SK-N-SH (cell line): ENCODE data around the gene PTH2. TPM values are rescaled to one million over a fixed set of nuclear protein-coding genes. Genes with fewer than 3 reads are reported as not detected.

Source experiments
- CTCF ChIA-PET: fragments of 300-600, 350-600 bp; formaldehyde crosslinking; extraction: SDS; loops from one replicate; lab custom pipeline; 2021; lab: Yijun Ruan, JAX
- POLR2A ChIA-PET: fragments of 350-600 bp; sonication (Branson Sonifier 250); formaldehyde crosslinking; extraction: SDS; loops from one replicate; lab custom pipeline; 2020; ENCODE audit warnings: antibody characterized with exemption, inconsistent platforms; lab: Yijun Ruan, JAX
- DNase-seq: peaks from one replicate; pipeline ENCODE4 v3.0.0; 2012
- H2AFZ ChIP-seq: fragments of 200-600 bp; sonication (generic); 2 replicates; pipeline ENCODE4 v1.8.1; 2016; ENCODE audit warnings: antibody characterized with exemption, mild to moderate bottlenecking, low read depth
- H3F3A ChIP-seq: fragments of 200-600 bp; sonication (generic); replicated peaks from 2 replicates; pipeline ENCODE3; 2016; ENCODE audit warnings: antibody characterized with exemption, mild to moderate bottlenecking; ENCODE audit not compliant: insufficient read depth
- H3K27ac ChIP-seq, 2 experiments: fragments of 200-500 bp in 1 of 2; fragments of 200-600 bp in 1 of 2; sonication (Bioruptor generic) in 1 of 2; sonication (generic), shearing (Covaris generic) in 1 of 2; 2 replicates each; pipeline versions ENCODE4 v1.5.1 to v1.6.1; 2014 to 2016; ENCODE audit warnings: low read depth in 2 of 2, inconsistent platforms in 1 of 2, low read length in 1 of 2, mild to moderate bottlenecking in 1 of 2, mixed read lengths in 1 of 2
- H3K27me3 ChIP-seq: fragments of 200-600 bp; sonication (generic), shearing (Covaris generic); 2 replicates; pipeline ENCODE4 v1.6.1; 2016; ENCODE audit warnings: mixed run types; ENCODE audit not compliant: insufficient read depth
- H3K36me3 ChIP-seq, 2 experiments: fragments of 200-500 bp in 1 of 2; fragments of 200-600 bp in 1 of 2; sonication (Bioruptor generic) in 1 of 2; sonication (generic) in 1 of 2; replicated peaks in 1 of 2; 2 replicates each; pipeline versions ENCODE3 to v1.5.1; 2014 to 2016; ENCODE audit warnings: low read length in 1 of 2, mild to moderate bottlenecking in 1 of 2; ENCODE audit not compliant: insufficient read depth in 2 of 2, control insufficient read depth in 1 of 2
- H3K4me1 ChIP-seq, 2 experiments: fragments of 200-500 bp in 1 of 2; fragments of 200-600 bp in 1 of 2; sonication (Bioruptor generic) in 1 of 2; sonication (generic), shearing (Covaris generic) in 1 of 2; 2 replicates each; pipeline versions ENCODE4 v1.5.1 to v1.6.1; 2014 to 2016; ENCODE audit warnings: low read depth in 1 of 2, low read length in 1 of 2, mixed run types in 1 of 2; ENCODE audit not compliant: insufficient read depth in 2 of 2, control insufficient read depth in 1 of 2
- H3K4me2 ChIP-seq: fragments of 200-600 bp; sonication (generic), shearing (Covaris generic); 2 replicates; pipeline ENCODE4 v1.6.1; 2017; ENCODE audit warnings: mixed run types
- H3K4me3 ChIP-seq, 2 experiments: fragments of 200-500 bp in 1 of 2; fragments of 200-600 bp in 1 of 2; sonication (Bioruptor generic) in 1 of 2; sonication (generic), shearing (Covaris generic) in 1 of 2; 2 replicates each; pipeline versions ENCODE4 v1.5.1 to v1.8.1; 2014 to 2016; ENCODE audit warnings: low read depth in 2 of 2, inconsistent platforms in 1 of 2, low read length in 1 of 2, mild to moderate bottlenecking in 1 of 2, mixed read lengths in 1 of 2, moderate library complexity in 1 of 2
- H3K79me2 ChIP-seq: fragments of 200-600 bp; sonication (generic); 2 replicates; pipeline ENCODE4 v1.8.1; 2017; ENCODE audit warnings: mild to moderate bottlenecking; ENCODE audit not compliant: insufficient read depth
- H3K9ac ChIP-seq: fragments of 200-600 bp; sonication (generic); 2 replicates; pipeline ENCODE4 v1.6.1; 2017; ENCODE audit warnings: mixed run types
- H3K9me2 ChIP-seq: fragments of 200-600 bp; sonication (generic); 2 replicates; pipeline ENCODE4 v1.6.1; 2017; ENCODE audit warnings: mixed run types
- H3K9me3 ChIP-seq: fragments of 200-600 bp; sonication (generic); 2 replicates; pipeline ENCODE4 v1.6.1; 2017; ENCODE audit warnings: mixed run types, mild to moderate bottlenecking, moderate library complexity
- H4K20me1 ChIP-seq: fragments of 200-600 bp; sonication (generic); 2 replicates; pipeline ENCODE4 v1.6.1; 2017; ENCODE audit warnings: mild to moderate bottlenecking, mixed run types; ENCODE audit not compliant: insufficient read depth
- ELF1 ChIP-seq: IDR thresholded peaks from 2 replicates; pipeline ENCODE4 v1.4.0; 2012
- EP300 ChIP-seq, 2 experiments: IDR thresholded peaks; 2 replicates each; pipeline versions ENCODE4 v1.4.0 to v1.6.1; 2012; ENCODE audit warnings: borderline replicate concordance in 1 of 2, low read depth in 1 of 2, low read length in 1 of 2
- EZH2phosphoT487 ChIP-seq: fragments of 200-600 bp; sonication (generic); IDR thresholded peaks from 2 replicates; pipeline ENCODE4 v1.6.1; 2017; ENCODE audit warnings: low read depth, mixed run types, mild to moderate bottlenecking, antibody characterized with exemption, moderate library complexity, borderline replicate concordance
- JUND ChIP-seq: IDR thresholded peaks from 2 replicates; pipeline ENCODE4 v1.4.0; 2012
- MEF2A ChIP-seq: IDR thresholded peaks from 2 replicates; pipeline ENCODE4 v1.4.0; 2012; ENCODE audit warnings: low read depth, borderline replicate concordance
- RAD21 ChIP-seq: IDR thresholded peaks from 2 replicates; pipeline ENCODE4 v1.6.1; 2012; ENCODE audit warnings: mild to moderate bottlenecking, low read length
- RFX5 ChIP-seq: IDR thresholded peaks from 2 replicates; pipeline ENCODE4 v1.6.1; 2012; ENCODE audit warnings: mild to moderate bottlenecking, improper control_type of control experiment, low read length
- YY1 ChIP-seq: IDR thresholded peaks from 2 replicates; pipeline ENCODE4 v1.4.0; 2012; ENCODE audit warnings: low read depth, mild to moderate bottlenecking
- WGBS: methylation state at CpG from one replicate; pipeline ENCODE4 v1.1.6; 2017; ENCODE audit warnings: low lambda C conversion rate; 5-methylcytosine and 5-hydroxymethylcytosine counted together
- polyA plus RNA-seq, 3 experiments: library from polyadenylated mRNA; depleted of rRNA; stranded (reverse); fragments of >200 nt; gene quantifications; 2 replicates each; pipeline ENCODE4 v1.2.3, GENCODE V29; 2012
- TF ChIP-seq, protein P1 (sequence below): IDR thresholded peaks from 2 replicates; pipeline ENCODE4 v1.4.0; 2012; ENCODE audit warnings: low read depth
- TF ChIP-seq, protein P2 (sequence below): fragments of 150-350 bp; IDR thresholded peaks from 2 replicates; pipeline ENCODE4 v1.6.1; 2016; ENCODE audit warnings: mild to moderate bottlenecking, low read depth, low read length

Gene PTH2
- polyA plus RNA-seq, 1 of the 3 experiments (the other 2 are of a cell fraction), result not detected

DNA sequence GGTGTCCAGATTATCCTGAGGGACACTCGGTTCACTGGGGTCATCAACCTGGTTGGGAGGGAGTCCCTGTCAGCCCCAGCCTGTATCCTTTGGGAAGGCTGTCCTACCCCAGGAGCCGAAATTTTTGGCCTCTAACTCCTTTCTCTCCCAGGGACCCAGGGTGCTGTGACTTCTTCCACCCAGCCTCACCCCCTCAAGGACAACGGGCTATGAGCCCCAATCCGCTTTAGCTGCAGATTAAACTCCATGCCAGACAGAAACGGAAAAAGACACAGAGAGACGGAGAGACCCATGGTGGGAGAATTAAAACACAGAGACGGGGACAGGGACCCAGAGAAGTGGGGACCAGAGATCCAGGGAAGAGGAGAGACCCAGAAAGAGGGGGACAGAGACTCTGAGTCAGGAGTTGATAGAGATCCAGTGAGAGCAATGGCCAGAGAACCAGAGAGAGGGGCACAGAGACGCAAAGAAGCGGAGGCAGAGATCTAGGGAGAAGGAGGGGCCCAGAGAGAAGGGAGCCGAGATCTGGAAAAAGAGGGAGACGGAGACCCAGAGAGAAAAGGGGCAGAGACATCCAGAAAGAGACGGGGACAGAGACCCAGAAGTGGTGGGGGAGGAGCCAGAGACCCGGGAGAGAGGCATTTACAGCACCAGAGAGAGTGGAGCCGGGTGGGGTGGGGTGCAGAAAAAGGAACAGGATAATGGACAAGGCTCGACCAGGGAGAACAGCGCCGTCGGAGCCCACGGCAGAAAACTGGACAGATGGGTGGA lies 17.4 kb upstream of the PTH2 start:
- CTCF ChIA-PET, result interaction anchor here (0.8 to 11.2 kb wide), 3 partner anchors 11 to 49 kb away, joined by 3 to 149 read pairs (median 4); partner anchors contain the start of genes KASH5 and PIH1D1
- POLR2A ChIA-PET, result no interaction called here
- H2AFZ ChIP-seq, result no peak overlapping the region

DNA sequence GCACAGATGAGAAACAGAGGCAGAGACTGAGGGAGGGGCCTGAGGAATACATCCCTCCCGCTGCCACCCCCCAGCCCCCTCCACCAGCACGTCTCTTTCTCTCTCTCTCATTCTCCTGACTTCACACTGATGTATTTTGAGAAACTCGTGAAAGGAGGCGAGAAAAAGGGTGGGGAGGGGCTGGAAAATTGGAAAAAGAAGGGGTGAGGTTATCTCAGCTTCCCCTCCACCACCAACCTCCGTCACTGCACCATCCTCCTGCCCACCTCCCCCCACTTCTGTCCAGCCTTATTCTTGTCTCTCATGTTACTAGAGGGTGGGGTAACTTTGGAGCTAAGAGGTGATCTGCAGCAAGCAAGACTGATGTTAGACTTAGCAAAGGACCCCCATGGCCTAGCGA lies 16.6 kb upstream of the PTH2 start:
- Histone ChIP-seq H3K4me2 (no peak overlapping the region), H3K4me1 (peaks cover 0 to 30% of the 10 kb centered on the region in 2 experiments; a peak in 1 of 4 replicates), H3K36me3 (no peaks in the 10 kb centered on the region), H3K9me2 (no peaks in the 10 kb centered on the region), H3F3A (peaks cover 14% of the 10 kb centered on the region), H3K9ac (no peak overlapping the region), H3K4me3 (no peak overlapping the region), H3K27me3 (peaks cover 65% of the 10 kb centered on the region), H3K27ac (no peak overlapping the region), H3K9me3 (no peaks in the 10 kb centered on the region), H4K20me1 (no peaks in the 10 kb centered on the region), H3K79me2 (no peaks in the 10 kb centered on the region), H2AFZ (no peak overlapping the region)
- TF ChIP-seq RAD21 (no peak), ELF1 (no peak), YY1 (no peak), EP300 (IDR thresholded peaks at IDR 0.05; ENCODE audit: borderline replicate concordance in 1 of 2, low read depth in 1 of 2, low read length in 1 of 2) (no peak), MEF2A (no peak)
- TF ChIP-seq, protein P1, sequence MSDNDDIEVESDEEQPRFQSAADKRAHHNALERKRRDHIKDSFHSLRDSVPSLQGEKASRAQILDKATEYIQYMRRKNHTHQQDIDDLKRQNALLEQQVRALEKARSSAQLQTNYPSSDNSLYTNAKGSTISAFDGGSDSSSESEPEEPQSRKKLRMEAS, result no peak
- TF ChIP-seq, protein P2, sequence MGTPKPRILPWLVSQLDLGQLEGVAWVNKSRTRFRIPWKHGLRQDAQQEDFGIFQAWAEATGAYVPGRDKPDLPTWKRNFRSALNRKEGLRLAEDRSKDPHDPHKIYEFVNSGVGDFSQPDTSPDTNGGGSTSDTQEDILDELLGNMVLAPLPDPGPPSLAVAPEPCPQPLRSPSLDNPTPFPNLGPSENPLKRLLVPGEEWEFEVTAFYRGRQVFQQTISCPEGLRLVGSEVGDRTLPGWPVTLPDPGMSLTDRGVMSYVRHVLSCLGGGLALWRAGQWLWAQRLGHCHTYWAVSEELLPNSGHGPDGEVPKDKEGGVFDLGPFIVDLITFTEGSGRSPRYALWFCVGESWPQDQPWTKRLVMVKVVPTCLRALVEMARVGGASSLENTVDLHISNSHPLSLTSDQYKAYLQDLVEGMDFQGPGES, result no peak
- no peak for DNase-seq
- CTCF ChIA-PET, result interaction anchor here (1.2 to 11.2 kb wide), 4 partner anchors 17 to 215 kb away, joined by 3 to 149 read pairs (median 4); partner anchors contain the start of genes KASH5 and PTH2
- WGBS, result 9% methylated on average over 6 of the region's 6 CpGs
- POLR2A ChIA-PET, result no interaction called here

More for the DNA sequence above, 17.4 kb upstream of the PTH2 start:
- Histone ChIP-seq H3K4me1 (peaks cover 0 to 30% of the 10 kb centered on the region in 2 experiments; a peak in 1 of 4 replicates), H3K79me2 (no peaks in the 10 kb centered on the region), H3K4me2 (peak overlapping the region; percentile 55; the same call in 1 of the 2 replicates), H3K9me3 (no peaks in the 10 kb centered on the region), H3K36me3 (no peaks in the 10 kb centered on the region), H3K27me3 (peaks cover 59% of the 10 kb centered on the region), H3F3A (peaks cover 16% of the 10 kb centered on the region), H3K4me3 (peak overlapping the region; percentile 16 to 62; a peak in 2 of 4 replicates), H4K20me1 (no peaks in the 10 kb centered on the region), H3K9me2 (no peaks in the 10 kb centered on the region), H3K9ac (no peak overlapping the region), H3K27ac (no peak overlapping the region)
- TF ChIP-seq RFX5 (no peak), EZH2phosphoT487 (peak; percentile 18; the same call in 1 of the 2 replicates), JUND (no peak)
- 9% methylated on average over 19 of the region's 19 CpGs for WGBS
- no peak for DNase-seq
